Endometrium (tissue), 2 donors: Measurements from ENCODE around the gene IGFBP4.

Source experiments
- FAIRE-seq: peaks from 2 replicates; lab custom pipeline; 2012; peaks lifted over from hg19 to GRCh38; lab: Jason Lieb, UNC
- donor health status: control.
- donor health status: control.

IGFBP4 gene

DNA sequence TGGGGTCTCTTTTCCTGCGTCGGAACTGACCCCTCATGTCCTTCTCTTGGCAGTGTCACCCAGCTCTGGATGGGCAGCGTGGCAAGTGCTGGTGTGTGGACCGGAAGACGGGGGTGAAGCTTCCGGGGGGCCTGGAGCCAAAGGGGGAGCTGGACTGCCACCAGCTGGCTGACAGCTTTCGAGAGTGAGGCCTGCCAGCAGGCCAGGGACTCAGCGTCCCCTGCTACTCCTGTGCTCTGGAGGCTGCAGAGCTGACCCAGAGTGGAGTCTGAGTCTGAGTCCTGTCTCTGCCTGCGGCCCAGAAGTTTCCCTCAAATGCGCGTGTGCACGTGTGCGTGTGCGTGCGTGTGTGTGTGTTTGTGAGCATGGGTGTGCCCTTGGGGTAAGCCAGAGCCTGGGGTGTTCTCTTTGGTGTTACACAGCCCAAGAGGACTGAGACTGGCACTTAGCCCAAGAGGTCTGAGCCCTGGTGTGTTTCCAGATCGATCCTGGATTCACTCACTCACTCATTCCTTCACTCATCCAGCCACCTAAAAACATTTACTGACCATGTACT is 13.2 kb downstream of the IGFBP4 start:
- FAIRE-seq, result no peak

DNA sequence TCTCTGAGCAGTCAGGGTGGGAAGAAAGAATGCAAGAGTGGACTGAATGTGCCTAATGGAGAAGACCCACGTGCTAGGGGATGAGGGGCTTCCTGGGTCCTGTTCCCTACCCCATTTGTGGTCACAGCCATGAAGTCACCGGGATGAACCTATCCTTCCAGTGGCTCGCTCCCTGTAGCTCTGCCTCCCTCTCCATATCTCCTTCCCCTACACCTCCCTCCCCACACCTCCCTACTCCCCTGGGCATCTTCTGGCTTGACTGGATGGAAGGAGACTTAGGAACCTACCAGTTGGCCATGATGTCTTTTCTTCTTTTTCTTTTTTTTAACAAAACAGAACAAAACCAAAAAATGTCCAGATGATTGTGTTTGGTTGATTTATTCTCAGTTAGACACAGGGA is 14.1 kb downstream of the IGFBP4 start:
- no peak for FAIRE-seq

DNA sequence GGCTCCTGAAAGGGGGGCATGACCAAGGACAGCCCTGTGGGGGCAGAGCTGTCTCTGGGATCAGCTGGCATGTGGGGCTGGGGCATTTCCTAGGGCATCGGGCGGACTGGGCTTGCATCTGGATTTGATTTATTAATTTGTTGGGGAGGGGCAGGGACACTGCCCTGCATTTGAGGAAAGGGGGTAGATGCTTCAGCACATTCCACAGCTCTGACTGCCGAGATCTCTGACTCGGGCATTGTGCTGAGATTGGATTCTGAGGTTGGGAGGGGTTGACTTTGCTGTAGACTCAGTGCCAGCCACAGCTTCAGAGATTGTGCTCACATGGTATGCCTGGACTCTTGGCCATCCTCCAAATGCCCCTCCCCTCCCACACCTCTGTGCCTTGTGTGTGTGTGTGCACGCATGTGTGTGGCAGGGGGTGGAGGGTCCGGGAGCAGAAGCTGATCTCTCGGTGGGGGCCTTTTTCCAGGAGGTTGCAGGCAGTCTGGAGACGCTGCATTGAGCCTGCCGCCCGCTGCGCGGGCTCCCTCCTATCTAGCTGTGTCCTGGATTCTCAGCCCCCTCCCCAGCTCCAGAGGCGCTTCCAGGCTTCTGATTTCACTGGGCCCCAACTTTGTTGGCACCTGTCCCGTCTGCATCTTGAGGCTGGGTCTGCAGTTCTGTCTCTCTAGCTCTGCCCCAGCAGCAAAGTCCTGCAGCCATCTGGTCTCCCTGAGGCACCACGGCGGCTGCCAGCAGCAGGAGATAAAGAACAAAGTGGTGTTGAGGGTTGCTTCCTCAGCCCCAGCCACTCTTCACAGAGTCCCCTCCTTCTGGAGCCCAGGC is 14.9 kb downstream of the IGFBP4 start:
- no peak for FAIRE-seq

DNA sequence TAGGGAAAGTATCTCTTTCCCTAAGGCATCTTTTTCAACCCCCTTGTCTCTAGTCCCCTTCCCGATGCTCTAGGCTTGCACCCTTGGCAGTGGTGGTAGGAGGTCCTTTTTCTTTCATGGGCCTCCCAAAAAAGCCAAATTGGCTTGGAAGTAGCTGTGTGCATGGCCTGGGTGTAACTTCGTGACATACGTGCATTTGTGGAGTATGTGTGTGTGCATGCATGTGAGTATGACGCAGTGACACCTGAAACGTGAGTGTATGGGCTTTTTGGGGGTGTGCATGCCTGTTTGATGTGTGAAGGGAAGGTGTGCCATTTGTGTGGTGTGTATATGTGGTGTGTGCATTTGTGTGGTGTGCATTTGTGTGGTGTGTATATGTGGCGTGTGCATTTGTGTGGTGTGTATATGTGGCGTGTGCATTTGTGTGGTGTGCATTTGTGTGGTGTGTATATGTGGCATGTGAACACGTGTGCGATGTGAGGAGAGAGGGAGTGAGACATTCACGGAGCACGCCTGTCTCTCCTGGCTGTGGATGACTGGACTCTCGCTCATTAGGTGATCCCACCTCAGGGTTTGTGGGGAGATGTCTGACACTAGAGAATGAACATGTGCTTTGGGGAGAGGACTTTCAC is 15.7 kb downstream of the IGFBP4 start:
- no peak for FAIRE-seq

DNA sequence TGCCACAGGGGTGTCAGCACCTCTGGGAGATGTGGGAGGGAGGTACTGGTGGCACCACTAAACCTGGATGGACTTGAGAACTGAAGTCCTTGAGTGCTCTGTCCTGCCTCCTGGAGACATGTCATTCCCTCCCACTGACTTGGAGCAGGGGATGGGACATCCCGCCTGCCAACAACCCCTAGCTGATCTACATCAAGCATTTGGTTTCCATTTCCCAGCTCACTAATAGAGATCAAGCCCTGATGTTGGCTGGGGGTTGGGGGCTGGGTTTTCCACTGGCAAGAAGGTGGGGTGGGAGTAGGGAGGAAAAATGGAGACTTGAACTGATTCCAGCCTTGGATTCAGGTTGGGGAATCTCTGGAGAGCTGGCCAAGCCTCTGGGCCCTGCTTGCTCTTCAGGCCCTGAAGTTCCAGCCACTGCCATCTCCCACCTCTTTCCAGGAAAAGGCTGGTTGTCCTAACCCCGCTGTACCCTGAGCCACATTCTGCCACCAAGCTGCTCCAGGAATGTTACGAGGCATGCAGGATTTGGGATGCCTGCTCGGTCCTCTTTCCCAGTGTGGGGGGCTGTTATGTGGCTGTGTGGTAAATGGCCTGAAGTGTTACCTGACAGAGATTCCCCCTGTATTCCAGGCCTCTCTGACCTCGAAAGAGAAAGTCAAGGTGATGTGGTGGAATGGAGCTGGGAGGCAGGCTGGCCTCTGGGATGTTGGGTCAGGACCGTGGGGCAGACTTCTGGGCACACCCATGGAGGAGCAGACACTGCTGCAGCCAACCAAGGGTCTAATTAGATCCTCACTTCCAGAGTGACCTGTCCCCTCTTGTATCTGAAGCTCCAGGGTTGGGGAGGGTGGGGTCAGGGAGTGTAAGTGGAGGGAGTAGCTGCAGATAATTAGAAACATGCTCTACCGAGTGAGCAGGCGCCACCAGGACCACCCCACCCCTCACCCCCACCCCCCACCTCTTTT is 16.7 kb downstream of the IGFBP4 start:
- no peak for FAIRE-seq

DNA sequence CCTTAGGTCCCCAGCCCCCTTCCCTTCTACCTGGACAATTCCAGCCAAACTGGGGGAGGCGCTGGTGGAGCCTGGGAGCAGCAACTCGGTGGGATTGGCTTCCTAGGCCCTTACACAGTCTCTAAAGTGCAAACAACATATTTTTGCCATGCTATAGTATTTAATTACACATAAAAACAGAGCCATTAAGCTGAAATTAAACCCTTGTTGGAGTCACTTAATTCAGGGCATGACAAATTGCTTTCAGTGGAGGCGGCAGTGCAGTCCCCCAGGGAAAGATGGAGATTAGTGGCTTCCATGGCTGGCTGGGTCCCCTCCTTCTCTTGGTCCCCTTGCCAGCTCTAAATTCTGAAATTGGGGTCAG is 17.3 kb downstream of the IGFBP4 start:
- FAIRE-seq, result no peak

DNA sequence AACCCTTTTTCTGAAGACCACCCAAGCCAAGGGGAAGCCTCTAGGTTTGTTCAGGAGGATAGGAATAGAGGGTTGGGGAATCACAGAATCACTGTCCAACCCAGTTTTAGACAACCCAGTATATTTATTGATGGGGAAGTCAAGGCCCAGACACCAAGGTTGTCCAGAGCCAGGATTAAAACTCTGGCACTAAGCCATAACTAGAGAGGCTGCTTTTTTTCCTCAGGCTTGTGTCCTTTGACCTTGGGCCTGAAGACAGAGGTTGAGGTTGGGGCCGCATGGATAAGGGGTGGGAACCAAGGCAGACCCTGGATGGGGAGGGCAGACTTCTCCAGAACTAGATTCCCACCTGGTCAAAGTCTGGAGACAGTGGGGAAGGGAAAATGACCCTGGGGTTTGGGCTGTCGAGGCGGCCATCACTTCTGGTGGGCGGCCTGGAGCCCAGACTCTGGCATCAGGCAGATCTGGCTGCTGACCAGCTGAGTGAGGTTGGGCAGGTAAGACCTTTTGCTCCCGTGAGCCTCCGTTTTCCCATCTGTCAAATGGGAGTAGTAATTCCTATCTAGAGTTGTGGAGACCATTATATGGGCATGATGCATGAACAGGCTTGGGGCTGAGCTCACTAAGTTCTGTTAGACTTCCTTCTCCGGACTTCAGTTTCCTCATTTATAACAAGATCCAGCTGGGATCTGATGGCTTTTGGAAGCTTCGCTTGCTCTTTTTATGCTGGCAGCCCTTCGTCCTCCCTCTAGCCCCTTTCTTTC is 17.9 kb downstream of the IGFBP4 start:
- FAIRE-seq, result peak; percentile 50

DNA sequence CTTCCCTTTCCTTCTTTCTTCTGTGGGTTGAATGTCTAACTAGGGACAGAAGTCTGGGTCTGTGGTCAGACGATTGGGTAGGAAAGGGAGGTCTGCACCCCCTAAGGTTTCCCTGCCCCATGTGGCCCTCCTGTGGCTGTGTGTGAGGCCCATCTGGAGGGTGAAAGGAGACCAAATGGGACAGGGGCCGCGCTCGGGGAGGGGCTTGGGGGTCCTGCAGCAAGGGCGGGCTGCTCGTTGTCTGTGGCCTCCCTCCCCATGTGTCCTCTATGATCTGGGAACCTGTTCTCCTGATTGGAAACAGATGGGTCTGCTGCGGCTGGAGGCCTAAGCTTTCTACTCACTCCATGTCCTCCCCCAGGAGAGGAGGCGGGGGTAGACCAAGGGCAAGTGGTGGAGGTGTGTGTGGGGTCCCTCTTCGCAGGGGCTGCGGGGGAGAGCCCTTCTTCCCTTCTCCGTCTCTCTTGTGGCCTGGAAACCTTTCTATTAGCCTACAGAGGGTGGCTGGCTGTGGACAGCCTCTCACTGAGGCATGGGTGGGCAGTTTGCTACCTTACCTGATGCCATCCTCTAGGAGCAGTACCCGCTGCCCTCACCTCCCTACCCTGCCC is 18.6 kb downstream of the IGFBP4 start:
- FAIRE-seq, result peak; percentile 15

DNA sequence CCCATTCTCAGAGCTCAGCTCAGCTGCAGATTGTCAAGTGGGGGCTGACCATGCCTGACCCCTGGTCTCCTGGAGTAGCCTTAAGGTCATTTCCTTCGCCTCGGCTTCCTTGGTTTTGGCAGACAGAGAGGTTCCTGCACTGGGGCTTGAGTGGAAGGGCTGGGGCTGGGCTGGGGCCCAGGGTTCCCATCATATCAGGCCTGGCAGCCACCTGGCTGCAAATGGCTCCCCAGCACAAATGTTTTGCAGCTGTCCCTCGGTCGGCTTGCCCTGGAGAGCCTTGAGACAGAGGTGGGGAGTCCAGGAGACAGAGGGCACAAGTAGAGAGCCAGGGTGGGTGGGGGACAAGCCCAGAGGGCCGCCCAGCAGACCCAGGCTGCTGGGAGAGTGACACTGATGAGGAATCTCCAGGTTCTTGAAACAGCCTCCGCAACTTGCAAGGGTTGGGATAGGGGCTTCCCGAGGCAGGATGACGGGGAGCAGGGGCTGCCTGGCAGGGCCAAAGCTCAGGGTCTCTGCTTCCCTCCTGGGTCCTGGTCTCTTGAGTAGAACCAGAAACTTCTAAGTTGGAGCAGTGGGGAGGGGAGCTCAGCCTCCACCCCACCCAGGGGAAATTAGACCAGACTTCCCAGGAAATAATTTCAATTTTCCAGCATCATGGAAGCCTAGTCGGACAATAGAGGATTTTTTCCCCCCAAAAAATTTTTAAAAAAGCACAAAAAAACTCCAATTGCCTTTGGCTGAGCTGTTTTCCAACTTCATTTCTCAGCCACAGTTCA is 19.3 kb downstream of the IGFBP4 start:
- no peak for FAIRE-seq

DNA sequence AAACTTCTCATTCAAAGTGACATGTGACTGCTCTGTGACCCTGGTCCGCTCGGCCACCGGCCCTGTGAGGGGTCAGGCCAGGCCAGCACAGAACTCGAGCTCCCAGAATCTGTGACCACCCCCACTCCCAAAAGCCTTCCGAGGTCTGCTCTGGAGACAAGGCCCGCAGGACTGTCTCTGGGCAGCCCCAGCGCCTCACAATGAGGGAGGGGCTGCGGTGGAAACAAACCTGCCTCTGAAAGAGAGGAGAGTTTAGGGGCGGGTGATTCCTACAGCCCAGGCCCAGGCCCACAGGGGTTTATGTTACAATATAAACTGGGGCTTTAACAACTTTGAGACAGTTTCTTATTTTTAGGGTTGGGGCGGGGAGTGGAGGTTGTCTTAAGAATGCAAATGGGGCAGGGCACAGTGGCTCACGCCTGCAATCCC is 19.9 kb downstream of the IGFBP4 start:
- FAIRE-seq, result peak; percentile 37

DNA sequence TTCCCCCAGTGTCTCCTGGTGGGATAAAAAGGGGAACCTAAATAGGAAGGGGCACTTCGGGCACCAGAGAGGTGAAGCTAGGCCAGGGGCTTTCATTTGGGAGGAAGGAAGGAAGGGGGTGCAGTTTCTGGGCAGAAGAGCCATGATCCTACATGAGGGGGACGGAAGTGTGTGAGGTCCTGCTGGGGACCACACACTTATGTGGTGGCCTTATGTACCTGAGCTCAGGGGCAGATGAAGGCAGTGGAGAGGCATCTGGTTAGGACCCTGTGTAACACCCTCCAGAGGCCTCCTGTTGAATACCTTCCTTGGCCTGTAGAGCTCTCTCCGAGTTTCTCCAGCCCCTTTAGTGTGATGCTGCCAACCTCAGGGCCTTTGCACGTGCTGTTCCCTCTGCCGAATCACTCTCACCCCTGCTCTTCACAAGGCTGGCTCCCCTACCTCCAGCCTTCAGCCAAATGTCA is 21.2 kb downstream of the IGFBP4 start:
- no peak for FAIRE-seq

DNA sequence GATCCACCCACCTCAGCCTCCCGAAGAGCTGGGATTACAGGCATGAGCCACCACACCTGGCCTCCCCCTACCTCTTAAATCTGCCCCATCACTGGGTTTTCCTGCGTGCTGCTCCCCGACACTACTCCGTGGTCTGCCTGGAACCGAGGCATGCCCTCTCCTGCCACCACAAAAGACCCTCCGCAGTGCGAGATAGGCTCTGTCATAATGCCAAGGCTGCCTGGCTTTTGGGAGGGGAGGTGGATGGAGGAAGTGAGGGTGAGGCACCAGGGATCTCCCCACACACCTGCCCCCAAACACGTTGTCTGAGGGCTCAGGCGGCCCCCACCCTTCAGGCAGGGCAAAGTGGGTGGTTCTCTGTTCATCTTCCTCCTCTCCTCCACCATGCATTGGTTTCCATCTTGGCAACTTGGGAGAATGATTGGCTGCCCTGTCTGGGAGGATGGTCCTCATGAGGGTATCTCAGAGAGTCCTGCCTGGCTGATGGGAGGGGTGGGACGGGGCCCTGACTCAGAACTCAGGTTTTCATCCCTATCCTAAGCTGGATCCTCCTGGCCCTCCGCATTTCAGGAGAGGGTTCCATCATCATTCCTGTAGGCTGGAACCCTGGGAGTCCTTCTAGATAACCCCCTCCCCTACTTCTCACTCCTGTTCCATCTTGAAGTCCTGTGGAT is 23.2 kb downstream of the IGFBP4 start:
- no peak for FAIRE-seq

DNA sequence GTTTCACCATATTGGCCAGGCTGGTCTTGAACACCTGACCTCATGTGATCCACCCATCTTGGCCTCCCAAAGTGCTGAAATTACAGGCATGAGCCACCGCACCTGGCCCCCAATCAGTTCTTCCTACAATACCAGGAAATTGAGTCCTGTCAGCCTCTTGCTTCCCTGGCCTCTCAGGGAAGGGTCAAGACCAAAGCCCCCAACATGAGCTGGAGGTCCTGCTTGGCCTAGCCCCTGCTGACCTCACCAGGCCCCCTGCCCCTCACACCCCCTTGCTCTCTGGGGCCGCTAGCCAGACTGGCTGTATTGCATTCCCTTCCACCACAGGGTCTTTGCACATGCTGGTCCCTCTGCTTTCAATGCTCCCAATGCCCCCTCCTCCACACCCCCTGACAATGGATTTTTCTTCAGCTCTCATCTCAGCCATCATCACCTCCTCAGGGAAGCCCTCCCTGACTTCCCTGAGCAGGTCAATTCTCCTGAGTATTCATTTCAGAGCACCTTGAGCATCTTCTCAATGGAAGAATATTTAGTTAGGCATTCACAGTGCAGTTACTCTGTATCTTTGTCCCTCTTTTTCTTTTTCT is 24.1 kb downstream of the IGFBP4 start:
- no peak for FAIRE-seq

DNA sequence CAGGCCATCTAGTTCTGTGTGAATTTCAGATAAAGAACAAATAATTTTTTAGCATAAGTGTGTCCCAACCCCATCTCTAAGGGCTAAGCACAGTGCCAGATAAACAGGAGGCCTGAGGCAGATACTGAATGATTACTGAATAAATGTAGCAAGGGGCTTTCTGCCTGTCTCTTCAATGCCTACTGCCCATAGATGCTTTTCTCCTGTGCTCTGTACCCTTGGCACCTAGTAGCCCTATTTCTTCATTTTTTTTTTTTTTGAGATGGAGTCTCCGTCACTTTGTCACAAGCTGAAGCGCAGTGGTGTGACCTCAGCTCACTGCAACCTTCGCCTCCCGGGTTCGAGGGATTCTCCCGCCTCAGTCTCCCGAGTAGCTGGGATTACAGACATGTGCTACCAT is 25.3 kb downstream of the IGFBP4 start:
- FAIRE-seq, result no peak

DNA sequence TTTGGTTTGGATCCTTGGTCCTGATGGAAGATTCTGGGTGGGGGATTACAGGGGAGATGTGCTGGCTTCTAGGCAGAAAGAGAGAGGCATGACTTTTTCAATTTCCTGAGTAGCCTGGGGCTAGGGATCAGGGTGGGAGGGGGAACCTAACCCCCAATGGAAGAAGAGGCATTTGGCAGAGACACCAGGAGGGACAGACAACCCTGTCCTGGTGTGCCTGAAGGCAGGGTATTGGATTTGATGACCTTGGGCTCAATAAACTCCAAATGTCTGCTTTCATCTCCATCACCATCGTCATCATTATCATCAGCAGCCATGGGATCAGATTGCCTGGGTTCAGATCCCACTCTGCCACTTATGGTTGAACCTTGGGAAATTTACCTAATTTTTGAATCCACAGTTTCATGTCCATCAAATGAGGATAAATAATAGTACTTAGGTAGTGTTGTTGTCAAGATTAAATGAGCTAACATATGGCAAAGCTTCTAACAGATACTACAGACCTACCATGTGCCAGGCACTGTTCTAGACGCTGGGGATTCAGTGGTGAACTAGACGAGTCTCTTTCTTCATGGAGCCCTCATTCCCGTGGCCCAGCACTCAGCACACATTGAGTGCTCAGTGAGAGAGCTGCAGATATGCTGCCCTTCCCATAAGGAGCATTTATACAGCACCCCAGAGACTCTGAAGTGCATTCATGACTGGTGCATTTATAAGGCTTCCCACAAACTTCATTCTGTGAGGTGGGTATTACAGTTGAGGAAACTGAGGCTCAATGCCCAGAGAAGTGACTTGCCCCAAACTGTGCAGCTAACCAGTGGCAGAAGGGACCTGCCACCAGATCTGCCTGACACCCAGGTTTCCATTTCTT is 26.8 kb downstream of the IGFBP4 start:
- FAIRE-seq, result no peak

DNA sequence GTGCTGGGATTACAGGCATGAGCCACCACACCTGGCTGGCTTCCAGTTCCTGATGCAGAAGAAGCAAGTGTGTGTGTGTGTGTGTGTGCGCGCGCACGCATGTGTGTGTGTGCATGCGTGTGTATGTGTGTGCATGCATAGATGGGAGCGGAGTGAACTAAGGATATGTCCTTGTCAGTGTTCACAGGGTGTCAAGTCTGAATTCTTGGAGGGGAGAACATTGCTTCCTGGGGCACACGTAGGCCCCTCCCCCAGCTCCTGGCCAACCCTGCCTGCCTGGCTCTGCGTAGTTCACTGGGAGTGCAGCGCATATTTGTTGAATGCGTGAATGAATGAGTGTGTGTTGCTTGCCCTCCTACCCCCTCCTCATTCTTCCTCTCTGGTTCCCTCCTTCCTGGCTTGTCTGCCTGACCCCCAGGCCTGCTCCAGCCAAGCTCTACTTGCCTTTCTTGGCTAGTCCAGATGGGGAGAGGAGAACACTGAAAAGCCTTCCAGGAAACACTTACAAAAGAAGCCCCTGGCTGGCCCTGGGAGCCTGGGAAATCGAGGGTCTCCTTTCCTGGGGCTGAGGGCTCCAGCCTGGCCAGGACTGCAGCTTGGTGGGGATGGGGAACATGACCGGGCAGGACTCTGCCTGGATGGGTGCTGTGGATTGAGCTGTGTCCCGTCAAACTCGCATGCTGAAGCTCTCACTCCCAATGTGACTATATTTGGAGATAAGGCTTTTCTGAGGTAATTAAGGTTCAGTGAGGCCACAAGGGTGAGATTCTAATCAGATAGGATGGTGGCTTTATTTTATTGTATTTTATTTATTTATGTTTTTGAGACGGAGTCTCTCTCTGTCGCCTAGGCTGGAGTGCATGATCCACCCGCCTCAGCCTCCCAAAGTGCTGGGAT is 27.9 kb downstream of the IGFBP4 start:
- FAIRE-seq, result no peak
